Neural cell (in vitro differentiated cells): ENCODE data around the gene SRC.

Experiments used
- CTCF ChIP-seq: fragments of 450-650 bp; IDR thresholded peaks from 2 replicates; pipeline ENCODE4 v1.5.1; 2014; ENCODE audit warnings: antibody characterized with exemption, mild to moderate bottlenecking, moderate library complexity; ENCODE audit not compliant: poor library complexity, severe bottlenecking
- EP300 ChIP-seq: fragments of 450-650 bp; conservative IDR thresholded peaks from 2 replicates; pipeline ENCODE4 v1.6.1; 2014; ENCODE audit warnings: antibody characterized with exemption, mild to moderate bottlenecking, moderate library complexity; ENCODE audit not compliant: poor library complexity, severe bottlenecking
- EZH2 ChIP-seq: fragments of 200-600, 300-800 bp; shearing (Covaris generic), sonication (generic); IDR thresholded peaks from 2 replicates; pipeline ENCODE4 v1.6.1; 2014; ENCODE audit warnings: antibody characterized with exemption, low read length, borderline replicate concordance, mild to moderate bottlenecking; ENCODE audit not compliant: insufficient read depth, poor library complexity, severe bottlenecking
- MXI1 ChIP-seq: fragments of 450-650 bp; conservative IDR thresholded peaks from 2 replicates; pipeline ENCODE4 v1.6.1; 2014; ENCODE audit warnings: antibody characterized with exemption, mild to moderate bottlenecking; ENCODE audit not compliant: poor library complexity, severe bottlenecking
- POLR2AphosphoS5 ChIP-seq: IDR thresholded peaks from 2 replicates; pipeline ENCODE4 v1.6.1; 2012
- RAD21 ChIP-seq: fragments of 450-650 bp; conservative IDR thresholded peaks from 2 replicates; pipeline ENCODE4 v1.6.1; 2014; ENCODE audit warnings: antibody characterized with exemption, mild to moderate bottlenecking, moderate library complexity

DNA sequence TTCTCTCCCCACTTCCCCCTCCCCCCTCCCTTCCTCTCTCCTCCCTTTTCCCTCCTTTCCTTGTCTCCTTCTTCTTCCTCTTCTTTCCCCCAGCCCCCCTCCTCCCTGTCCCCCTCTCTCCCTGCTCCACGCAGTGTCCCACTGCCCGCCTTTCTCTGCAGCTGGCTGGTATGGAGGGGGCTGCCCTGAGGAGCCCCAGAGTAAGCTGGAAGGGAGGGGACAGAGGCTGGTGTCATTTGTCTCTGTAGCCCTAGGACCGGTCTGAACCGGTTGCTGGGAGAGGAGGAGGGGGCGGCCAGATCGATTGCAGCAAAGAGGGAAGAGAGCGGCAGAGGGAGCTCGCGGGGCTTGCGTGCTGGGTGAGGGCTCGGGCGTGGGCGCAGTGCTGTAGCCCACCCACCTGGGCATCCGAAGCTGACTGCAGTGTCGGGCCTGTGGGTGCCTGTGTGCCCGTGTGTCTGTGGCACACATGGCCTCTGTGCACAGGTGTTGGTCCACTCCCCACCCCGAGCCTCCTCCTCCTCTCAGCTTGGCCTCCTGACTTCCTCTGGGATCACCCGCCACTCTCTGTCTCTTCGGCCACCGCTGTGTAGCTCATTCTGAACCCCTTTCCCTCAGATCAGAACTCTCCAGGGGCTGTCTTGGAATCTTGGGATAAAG lies 50.6 kb downstream of the SRC start:
- TF ChIP-seq CTCF (peak; percentile 92), RAD21 (peak; percentile 87), MXI1 (peak; percentile 54), EP300 (peak; percentile 55), EZH2 (no peak), POLR2AphosphoS5 (peak; percentile 63)
